HUES6 (cell line): Measurements from ENCODE around the gene HK2.
A peak's percentile ranks its signal among the peaks of the same experiment; 100 is the strongest.

Experiments
- H3K27ac ChIP-seq: 2 replicates; pipeline ENCODE4 v1.7.0; 2013; ENCODE audit warnings: low read depth, mild to moderate bottlenecking, low read length, inconsistent platforms
- H3K27me3 ChIP-seq: 2 replicates; pipeline ENCODE4 v1.6.1; 2013; ENCODE audit warnings: low read length; ENCODE audit not compliant: control insufficient read depth, insufficient read depth
- H3K36me3 ChIP-seq: 2 replicates; pipeline ENCODE4 v1.6.1; 2013; ENCODE audit warnings: low read length; ENCODE audit not compliant: control insufficient read depth, insufficient read depth
- H3K4me1 ChIP-seq: 2 replicates; pipeline ENCODE4 v1.6.1; 2013; ENCODE audit warnings: low read length; ENCODE audit not compliant: control insufficient read depth, insufficient read depth
- H3K4me3 ChIP-seq: 2 replicates; pipeline ENCODE4 v1.5.1; 2013; ENCODE audit warnings: low read depth, low read length
- H3K9ac ChIP-seq: one replicate; pipeline ENCODE4 v1.6.1; 2013; ENCODE audit warnings: mild to moderate bottlenecking, low read length
- H3K9me3 ChIP-seq: 2 replicates; pipeline ENCODE4 v1.6.1; 2013; ENCODE audit warnings: low read depth, low read length; ENCODE audit not compliant: control insufficient read depth, insufficient read depth

The HK2 gene

DNA sequence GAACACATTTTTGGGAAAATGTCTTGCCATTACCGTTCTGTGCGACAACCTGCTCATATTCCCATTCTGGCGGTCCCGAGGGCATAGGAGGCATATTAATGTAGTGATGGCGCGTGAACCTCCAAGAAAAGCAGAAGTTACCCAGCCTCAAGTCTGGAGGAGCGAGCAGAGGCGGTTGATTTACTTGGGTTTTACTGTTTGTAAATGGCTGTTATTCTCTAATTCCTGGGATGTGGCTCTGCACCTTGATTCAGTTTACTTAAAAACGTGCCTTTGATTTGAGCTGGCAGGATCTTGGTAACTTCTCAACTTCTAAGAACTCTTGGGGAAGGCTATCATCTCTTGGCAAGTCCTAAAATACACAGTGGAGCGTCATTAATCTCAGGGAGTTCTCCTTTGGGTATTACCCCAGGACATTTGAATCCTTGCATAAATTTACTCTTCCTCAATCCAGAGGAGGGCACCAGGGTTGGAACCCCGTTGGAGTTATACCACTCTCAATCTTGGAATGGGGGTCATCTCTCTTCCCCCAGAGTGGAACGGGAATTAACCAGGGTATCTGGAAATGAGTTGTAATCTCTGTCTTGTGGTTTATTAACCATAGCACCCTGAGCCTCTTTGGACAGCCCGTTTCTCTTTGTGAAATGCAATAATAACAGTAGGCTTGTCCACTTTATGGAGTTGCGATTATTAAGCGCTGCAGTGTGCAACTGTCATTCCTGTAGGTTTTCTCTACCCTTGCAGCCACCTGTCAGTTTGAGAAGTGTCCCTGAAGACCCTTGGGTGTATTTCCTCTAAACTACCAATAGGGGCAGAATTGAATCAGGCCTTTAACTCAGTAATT lies 2.1 kb downstream of the HK2 start:
- no peaks in the 10 kb centered on the region for H3K36me3 ChIP-seq
- peak overlapping the region; percentile 85 for H3K4me3 ChIP-seq
- H3K27ac ChIP-seq = 0 out of 2 replicates have a peak overlapping the region, but pooled peaks have one; percentile 18

DNA sequence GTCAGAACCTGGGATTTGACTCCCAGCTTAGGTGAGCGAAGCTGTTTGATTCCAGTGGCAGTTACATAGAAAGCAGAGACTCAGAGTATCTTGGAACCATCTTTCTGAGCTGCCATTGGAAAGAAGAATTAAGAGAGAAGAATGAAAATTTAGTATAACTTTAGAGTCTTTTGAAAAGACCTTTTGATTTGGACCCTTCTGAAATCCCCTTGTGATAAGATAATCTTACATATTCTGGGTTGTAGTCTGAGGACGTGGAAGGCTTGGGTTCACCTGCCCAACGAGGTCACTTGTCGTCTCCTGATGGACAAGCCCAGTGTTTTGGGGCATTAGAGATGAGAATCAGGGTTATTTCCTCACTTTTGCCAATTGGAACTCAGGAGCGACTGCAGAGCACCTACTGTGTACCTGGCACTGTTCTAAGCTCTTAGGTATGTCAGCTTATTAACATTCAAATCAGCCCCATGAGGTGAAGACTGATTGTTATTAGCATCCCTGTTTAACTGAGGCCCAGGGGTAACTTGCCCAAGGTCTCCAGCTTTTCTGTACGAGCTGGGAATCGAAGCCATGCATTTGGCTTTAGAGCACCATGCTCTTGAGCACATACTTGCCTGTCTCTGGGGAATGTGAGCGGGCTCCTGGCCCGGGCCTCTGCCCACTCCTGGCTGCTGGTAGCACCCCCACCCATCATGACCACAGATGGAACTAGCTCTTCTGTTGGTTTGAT lies 2.9 kb downstream of the HK2 start:
- peak overlapping the region; percentile 63; the same call in 1 of the 2 replicates for H3K27ac ChIP-seq
- H3K4me1 ChIP-seq = peaks cover 39% of the 10 kb centered on the region
- no peaks in the 10 kb centered on the region for H3K27me3 ChIP-seq
- no peaks in the 10 kb centered on the region for H3K9me3 ChIP-seq
- H3K9ac ChIP-seq = peak overlapping the region; percentile 18
- H3K4me3 ChIP-seq = peak overlapping the region; percentile 85
- H3K36me3 ChIP-seq = no peaks in the 10 kb centered on the region

More for the DNA sequence above, 2.1 kb downstream of the HK2 start:
- Histone ChIP-seq H3K27me3 (no peaks in the 10 kb centered on the region), H3K9ac (peak overlapping the region; percentile 54), H3K4me1 (peaks cover 39% of the 10 kb centered on the region), H3K9me3 (no peaks in the 10 kb centered on the region)

DNA sequence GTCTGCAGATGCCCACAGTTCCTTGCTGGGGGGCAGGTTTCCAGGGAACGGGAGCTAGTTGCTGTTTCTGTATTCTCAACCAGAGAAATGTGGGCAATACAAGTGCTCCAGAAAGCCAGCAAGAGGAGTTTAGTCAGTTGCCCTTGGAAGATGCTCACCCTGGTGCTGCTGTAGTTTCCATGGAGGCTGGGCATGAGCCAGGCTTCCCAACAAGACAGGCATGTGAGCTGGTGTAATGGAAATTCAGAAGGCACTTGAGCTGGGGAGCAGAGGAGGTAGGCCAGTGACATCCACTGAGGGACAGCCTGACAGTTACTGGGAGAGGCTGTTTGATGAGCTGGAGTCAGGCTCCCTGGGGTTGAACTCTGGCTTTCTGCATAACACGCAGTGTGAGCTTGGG lies 7.7 kb downstream of the HK2 start:
- Histone ChIP-seq H3K4me3 (no peak overlapping the region), H3K9me3 (no peaks in the 10 kb centered on the region), H3K36me3 (no peaks in the 10 kb centered on the region), H3K4me1 (peaks cover 57% of the 10 kb centered on the region), H3K27me3 (no peaks in the 10 kb centered on the region), H3K9ac (no peak overlapping the region), H3K27ac (no peak overlapping the region)

DNA sequence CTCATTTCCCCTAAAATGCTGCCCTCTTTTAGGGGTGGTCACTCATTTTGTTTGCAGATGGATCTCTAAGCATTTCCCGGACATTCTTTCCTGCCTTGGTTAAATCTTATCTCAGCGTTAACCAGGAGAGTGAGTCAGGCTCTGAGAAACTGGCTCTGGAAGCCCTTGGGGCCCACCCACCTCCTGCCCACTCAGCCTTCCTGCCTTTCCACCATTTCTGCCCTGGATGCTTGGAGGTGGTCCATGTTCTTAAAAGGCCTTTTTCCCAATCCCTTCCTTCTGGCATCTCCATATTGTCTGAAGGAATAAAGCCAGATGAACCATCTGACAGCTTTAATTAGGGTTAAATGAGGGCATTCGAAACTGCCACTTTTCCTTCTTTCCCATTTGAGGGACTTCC lies 9.5 kb downstream of the HK2 start:
- no peak overlapping the region for H3K4me3 ChIP-seq
- H3K4me1 ChIP-seq = peaks cover 48% of the 10 kb centered on the region

DNA sequence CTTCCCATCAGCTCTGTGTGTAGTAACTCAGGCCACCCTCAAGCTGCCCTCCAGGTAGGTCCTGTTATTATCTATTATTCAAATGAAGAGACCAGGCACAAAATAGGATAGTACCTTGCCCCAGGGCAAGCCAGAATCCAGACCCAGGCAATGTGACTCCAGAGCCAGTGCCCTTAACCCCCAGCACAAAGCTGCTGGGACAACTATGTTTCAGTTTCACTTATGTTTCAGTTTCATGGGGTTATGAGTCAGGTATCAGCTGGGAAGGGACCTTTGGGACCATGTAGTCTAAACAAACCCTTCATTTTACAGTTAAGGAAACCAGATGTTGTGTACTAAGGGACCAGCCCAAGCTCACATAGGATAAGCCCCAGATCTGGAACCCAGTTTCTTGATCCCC lies 10.0 kb downstream of the HK2 start:
- Histone ChIP-seq H3K9me3 (no peaks in the 10 kb centered on the region), H3K4me1 (peaks cover 51% of the 10 kb centered on the region), H3K9ac (no peak overlapping the region), H3K4me3 (no peak overlapping the region), H3K36me3 (no peaks in the 10 kb centered on the region), H3K27me3 (no peaks in the 10 kb centered on the region), H3K27ac (no peak overlapping the region)

More for the DNA sequence above, 9.5 kb downstream of the HK2 start:
- H3K27me3 ChIP-seq = no peaks in the 10 kb centered on the region
- H3K9me3 ChIP-seq = no peaks in the 10 kb centered on the region
- 0 out of 2 replicates have a peak overlapping the region, but pooled peaks have one; percentile 13 for H3K27ac ChIP-seq
- H3K9ac ChIP-seq = no peak overlapping the region
- H3K36me3 ChIP-seq = no peaks in the 10 kb centered on the region

DNA sequence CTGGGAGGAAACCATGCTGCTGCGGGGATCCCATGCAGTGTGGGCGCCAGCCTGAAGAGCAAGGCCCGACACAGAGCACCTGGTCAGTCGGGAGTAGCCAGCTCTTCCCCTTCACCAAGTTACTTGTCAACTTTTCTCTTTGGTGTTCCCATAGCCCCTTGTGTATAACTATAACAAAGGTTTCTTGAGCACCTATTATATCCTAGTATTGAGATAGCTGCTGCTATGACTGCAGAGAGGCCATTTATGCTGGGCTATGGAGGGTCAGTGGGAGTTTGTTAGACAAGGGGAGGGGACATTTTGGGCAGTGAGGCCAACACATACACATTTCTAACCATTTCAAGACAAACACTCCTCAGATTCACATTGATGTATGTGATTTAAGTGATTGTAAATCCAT lies 10.8 kb downstream of the HK2 start:
- Histone ChIP-seq H3K4me3 (no peak overlapping the region), H3K4me1 (peaks cover 57% of the 10 kb centered on the region), H3K27me3 (no peaks in the 10 kb centered on the region), H3K36me3 (no peaks in the 10 kb centered on the region), H3K9ac (no peak overlapping the region), H3K9me3 (no peaks in the 10 kb centered on the region), H3K27ac (no peak overlapping the region)

DNA sequence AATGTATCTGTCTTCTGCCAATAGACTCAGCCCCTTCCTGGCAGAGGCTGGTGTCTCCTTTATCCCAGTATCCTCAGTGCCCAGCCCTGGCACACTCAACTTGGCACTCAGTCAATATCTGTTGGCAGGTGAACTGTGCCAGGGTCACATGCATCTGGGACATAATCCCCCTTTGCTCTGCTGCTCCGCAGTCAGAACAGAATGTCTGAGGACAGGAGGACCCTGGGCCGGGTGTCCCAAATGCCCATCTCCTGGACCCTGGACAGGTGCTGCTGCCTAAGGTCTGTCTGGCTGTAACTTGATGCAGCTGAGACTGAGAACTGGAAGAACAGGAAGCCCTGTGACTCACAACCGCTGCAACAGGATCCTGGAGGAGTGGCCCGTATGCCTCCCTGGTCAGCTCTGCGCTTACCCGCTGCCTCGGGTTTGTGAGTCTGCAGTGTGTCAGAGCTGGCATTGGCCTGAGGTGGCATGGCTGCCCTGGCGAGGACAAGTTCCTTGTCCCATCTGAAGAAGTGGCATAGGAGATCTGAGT lies 11.4 kb downstream of the HK2 start:
- Histone ChIP-seq H3K4me1 (peaks cover 61% of the 10 kb centered on the region), H3K9ac (no peak overlapping the region), H3K4me3 (no peak overlapping the region), H3K9me3 (no peaks in the 10 kb centered on the region), H3K27ac (no peak overlapping the region), H3K36me3 (no peaks in the 10 kb centered on the region), H3K27me3 (no peaks in the 10 kb centered on the region)

DNA sequence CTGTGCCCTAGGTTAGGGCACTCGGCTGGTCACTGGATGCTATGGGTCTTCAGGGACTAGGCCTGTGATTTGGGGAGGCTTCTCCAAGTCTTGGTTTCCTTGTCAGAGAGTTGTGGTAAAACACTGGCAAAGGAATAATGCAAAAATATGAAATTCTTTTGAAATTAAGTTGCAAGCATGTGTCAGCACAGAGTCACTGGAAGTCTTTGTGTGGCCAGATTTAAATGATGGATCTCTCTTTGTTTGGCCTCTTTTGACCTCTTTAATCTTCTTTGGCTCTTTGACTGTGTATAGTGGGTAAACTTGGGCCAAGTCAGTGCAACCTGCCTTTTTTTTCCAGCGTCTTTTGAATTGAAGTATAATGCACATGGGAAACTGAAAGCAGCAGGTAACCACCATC lies 12.1 kb downstream of the HK2 start:
- no peak overlapping the region for H3K4me3 ChIP-seq
- no peak overlapping the region for H3K9ac ChIP-seq
- no peaks in the 10 kb centered on the region for H3K36me3 ChIP-seq
- H3K27me3 ChIP-seq = no peaks in the 10 kb centered on the region
- H3K9me3 ChIP-seq = no peaks in the 10 kb centered on the region
- H3K4me1 ChIP-seq = peaks cover 61% of the 10 kb centered on the region
- H3K27ac ChIP-seq = no peak overlapping the region

DNA sequence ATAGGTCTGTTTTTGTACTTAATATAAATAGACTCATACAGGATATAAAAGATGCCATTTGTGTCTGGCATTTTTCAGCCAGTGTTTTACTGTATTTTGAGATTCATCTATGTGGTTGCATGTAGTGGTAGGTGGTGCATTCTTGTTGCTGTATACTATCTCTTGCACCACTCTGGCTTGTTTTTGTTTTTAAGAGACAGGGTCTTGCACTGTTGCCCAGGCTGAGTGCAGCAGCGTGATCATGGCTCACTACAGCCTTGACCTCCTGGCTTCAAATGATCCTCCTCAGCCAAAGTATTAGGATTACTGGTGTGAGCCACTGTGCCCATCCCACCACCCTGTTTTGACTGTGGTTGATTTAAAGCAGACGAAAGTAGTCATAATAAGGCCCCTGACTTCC lies 12.6 kb downstream of the HK2 start:
- Histone ChIP-seq H3K27me3 (no peaks in the 10 kb centered on the region), H3K9me3 (no peaks in the 10 kb centered on the region), H3K4me1 (peaks cover 58% of the 10 kb centered on the region), H3K4me3 (no peak overlapping the region), H3K9ac (no peak overlapping the region), H3K36me3 (no peaks in the 10 kb centered on the region), H3K27ac (no peak overlapping the region)

DNA sequence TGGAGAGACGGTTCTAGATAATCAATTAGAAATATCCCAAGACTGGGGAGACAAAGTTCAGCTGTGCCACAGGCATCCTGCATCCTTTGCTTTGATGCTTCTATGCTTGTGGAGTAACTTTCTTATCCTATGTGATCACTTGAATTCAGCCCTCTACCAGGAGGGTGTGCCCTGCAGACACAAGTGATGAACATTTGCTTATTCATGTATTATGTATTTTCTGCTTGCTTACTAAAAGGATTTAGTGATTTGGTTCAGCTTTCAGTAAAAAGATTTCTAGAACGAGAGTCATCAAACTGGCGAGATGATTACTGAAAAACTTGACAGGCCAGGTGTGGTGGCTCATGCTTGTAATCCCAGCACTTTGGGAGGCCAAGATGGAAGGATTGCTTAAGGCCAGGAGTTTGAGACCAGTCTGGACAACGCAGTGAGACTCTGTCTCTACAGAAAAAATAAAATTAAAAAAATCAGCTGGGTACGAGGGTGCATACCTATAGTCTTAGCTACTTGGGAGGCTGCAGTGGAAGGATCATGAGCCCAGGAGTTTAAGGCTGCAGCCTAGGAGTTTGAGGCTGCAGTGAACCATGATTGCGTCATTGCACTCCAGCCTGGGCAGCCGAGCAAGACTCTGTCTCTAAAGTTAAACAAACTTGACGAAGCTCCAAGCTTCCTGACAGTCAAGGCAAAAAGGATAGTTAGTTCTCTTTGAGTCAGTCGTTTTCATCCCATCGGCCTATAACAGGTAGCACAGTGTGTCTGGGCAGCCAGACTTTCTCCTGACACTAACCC lies 13.3 kb downstream of the HK2 start:
- Histone ChIP-seq H3K4me1 (peaks cover 58% of the 10 kb centered on the region), H3K36me3 (no peaks in the 10 kb centered on the region), H3K9me3 (no peaks in the 10 kb centered on the region), H3K9ac (no peak overlapping the region), H3K27ac (no peak overlapping the region), H3K27me3 (no peaks in the 10 kb centered on the region), H3K4me3 (no peak overlapping the region)
